Measurements from ENCODE around the gene MYH14. TPM values are rescaled to one million over a fixed set of nuclear protein-coding genes. Genes with fewer than 3 reads are reported as not detected.
A peak's percentile ranks its signal among the peaks of the same experiment; 100 is the strongest.

Gene MYH14
- total and polyA plus RNA-seq, 2 of the 13 experiments (the other 11 are each of a cell fraction or from before 2014, with no cell fraction given), result 5.5 to 5.8 TPM

DNA sequence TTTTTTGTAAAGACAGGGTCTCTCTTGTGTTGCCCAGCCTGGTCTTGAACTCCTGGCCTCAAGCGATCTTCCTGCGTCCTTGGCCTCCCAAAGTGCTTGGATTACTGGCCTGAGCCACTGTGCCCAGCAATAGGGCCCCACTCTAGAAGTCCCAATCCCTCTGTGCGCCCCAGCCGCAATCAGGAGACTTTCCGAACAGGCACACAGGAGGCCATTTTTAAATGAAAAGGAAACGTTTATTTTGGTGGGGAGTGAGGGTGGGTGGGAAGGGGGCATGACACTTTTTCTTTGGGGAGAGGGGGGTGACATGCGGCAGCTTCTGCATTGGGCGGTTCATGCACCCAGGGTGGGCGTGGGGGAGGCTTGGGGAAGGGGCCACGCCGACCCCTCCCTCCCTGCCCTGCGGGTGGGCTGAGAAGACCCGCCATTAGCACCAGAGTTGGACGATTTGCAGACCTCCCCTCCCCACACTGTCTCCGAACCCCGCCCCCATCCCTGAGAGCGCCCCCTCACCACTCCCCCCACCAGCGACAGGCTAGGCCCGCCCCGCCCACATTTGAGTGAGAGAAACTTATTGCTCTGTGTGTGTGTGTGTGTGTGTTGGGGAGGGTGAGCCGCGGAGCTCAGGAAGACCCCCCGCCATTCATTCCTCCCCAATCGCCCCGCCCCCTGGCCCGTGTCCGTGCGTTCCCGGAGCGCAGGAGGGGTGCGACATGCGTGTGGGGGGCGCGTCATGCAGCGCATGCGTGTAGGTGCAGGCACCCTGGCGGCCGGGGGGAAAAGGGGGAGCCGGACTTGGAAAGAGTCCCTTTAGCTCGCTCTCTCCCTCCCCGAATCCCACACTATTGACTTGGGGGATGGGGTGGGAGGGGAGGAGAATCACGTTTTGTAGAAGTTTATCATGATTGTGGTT lies 108.6 kb downstream of the MYH14 start (continued):
- TF ChIP-seq PHF21A (CRISPR knock-in tag; IDR thresholded peaks at IDR 0.05) (no peak), ZNF788 (CRISPR knock-in tag; IDR thresholded peaks at IDR 0.05; ENCODE audit: borderline replicate concordance) (no peak), GTF3A (CRISPR knock-in tag; conservative IDR thresholded peaks at IDR 0.05) (no peak), MTF2 (CRISPR knock-in tag; IDR thresholded peaks at IDR 0.05; ENCODE audit: borderline replicate concordance) (no peak), CREM (IDR thresholded peaks at IDR 0.05) (0 out of 2 replicates have a peak, but pooled peaks have one; percentile 15), CREM (CRISPR knock-in tag; IDR thresholded peaks at IDR 0.05) (no peak), FOSL2 (CRISPR knock-in tag; IDR thresholded peaks at IDR 0.05) (peak; percentile 29; the same call in 1 of the 2 replicates), YY1 (IDR thresholded peaks at IDR 0.05; ENCODE audit: insufficient read depth, insufficient replicate concordance, low read depth, low read length) (peak; percentile 8), MAFK (conservative IDR thresholded peaks at IDR 0.05 in 1 of 2, IDR thresholded peaks at IDR 0.05 in 1 of 2; ENCODE audit: low read length in 2 of 2) (no peak), ZNF543 (CRISPR knock-in tag; IDR thresholded peaks at IDR 0.05) (0 out of 2 replicates have a peak, but pooled peaks have one; percentile 7), ZNF484 (CRISPR knock-in tag; IDR thresholded peaks at IDR 0.05; ENCODE audit: borderline replicate concordance, low read depth) (no peak), NBN (conservative IDR thresholded peaks at IDR 0.05) (no peak), EEA1 (CRISPR knock-in tag; IDR thresholded peaks at IDR 0.05; ENCODE audit: borderline replicate concordance) (no peak), ZFX (CRISPR knock-in tag; IDR thresholded peaks at IDR 0.05; ENCODE audit: low read depth) (no peak), CC2D1A (CRISPR knock-in tag; IDR thresholded peaks at IDR 0.05) (no peak), KDM1A (CRISPR knock-in tag; IDR thresholded peaks at IDR 0.05) (no peak), POLR2AphosphoS5 (IDR thresholded peaks at IDR 0.05; ENCODE audit: low read depth, low read length) (peak; percentile 45; the same call in 1 of the 2 replicates), HDAC2 (CRISPR knock-in tag; IDR thresholded peaks at IDR 0.05) (0 out of 2 replicates have a peak, but pooled peaks have one; percentile 18), SMAD9 (CRISPR knock-in tag; IDR thresholded peaks at IDR 0.05) (no peak), ZBTB38 (CRISPR knock-in tag; IDR thresholded peaks at IDR 0.05) (0 out of 2 replicates have a peak, but pooled peaks have one; percentile 23), ZNF737 (CRISPR knock-in tag; IDR thresholded peaks at IDR 0.05; ENCODE audit: borderline replicate concordance) (no peak), NFE2L1 (CRISPR knock-in tag; IDR thresholded peaks at IDR 0.05; ENCODE audit: borderline replicate concordance) (no peak)
- TF ChIP-seq, protein P1, sequence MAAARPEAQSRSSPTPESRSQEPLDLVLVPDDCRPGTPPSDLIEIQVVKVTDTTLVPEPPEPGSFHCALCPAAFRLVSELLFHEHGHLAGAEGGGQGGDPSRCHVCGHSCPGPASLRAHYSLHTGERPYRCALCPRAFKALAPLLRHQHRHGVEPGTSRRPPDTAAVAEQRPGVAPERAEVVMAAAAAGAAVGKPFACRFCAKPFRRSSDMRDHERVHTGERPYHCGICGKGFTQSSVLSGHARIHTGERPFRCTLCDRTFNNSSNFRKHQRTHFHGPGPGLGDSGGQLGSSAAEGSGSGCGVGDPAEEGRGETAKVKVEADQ (CRISPR knock-in tag; IDR thresholded peaks at IDR 0.05; ENCODE audit: borderline replicate concordance), result no peak
- TF ChIP-seq, protein P2, sequence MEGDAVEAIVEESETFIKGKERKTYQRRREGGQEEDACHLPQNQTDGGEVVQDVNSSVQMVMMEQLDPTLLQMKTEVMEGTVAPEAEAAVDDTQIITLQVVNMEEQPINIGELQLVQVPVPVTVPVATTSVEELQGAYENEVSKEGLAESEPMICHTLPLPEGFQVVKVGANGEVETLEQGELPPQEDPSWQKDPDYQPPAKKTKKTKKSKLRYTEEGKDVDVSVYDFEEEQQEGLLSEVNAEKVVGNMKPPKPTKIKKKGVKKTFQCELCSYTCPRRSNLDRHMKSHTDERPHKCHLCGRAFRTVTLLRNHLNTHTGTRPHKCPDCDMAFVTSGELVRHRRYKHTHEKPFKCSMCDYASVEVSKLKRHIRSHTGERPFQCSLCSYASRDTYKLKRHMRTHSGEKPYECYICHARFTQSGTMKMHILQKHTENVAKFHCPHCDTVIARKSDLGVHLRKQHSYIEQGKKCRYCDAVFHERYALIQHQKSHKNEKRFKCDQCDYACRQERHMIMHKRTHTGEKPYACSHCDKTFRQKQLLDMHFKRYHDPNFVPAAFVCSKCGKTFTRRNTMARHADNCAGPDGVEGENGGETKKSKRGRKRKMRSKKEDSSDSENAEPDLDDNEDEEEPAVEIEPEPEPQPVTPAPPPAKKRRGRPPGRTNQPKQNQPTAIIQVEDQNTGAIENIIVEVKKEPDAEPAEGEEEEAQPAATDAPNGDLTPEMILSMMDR (CRISPR knock-in tag; IDR thresholded peaks at IDR 0.05), result peak; percentile 35; the same call in 1 of the 2 replicates
- TF ChIP-seq, protein P3, sequence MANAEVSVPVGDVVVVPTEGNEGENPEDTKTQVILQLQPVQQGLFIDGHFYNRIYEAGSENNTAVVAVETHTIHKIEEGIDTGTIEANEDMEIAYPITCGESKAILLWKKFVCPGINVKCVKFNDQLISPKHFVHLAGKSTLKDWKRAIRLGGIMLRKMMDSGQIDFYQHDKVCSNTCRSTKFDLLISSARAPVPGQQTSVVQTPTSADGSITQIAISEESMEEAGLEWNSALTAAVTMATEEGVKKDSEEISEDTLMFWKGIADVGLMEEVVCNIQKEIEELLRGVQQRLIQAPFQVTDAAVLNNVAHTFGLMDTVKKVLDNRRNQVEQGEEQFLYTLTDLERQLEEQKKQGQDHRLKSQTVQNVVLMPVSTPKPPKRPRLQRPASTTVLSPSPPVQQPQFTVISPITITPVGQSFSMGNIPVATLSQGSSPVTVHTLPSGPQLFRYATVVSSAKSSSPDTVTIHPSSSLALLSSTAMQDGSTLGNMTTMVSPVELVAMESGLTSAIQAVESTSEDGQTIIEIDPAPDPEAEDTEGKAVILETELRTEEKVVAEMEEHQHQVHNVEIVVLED (CRISPR knock-in tag; IDR thresholded peaks at IDR 0.05; ENCODE audit: borderline replicate concordance), result peak; percentile 81
